Measurements from ENCODE around the gene TNIP2. TPM values are rescaled to one million over a fixed set of nuclear protein-coding genes. Genes with fewer than 3 reads are reported as not detected.

TNIP2 gene
- total RNA-seq, result 98.7 and 99.6 TPM in 2 replicates

GRCh38 chr4:2755821-2756690, at the start of gene TNIP2:
TNIP2 (minus strand) TSS chr4:2756336; CDS start chr4:2756289, 47 bp downstream.
- Mint-ChIP-seq H3K9me3 (no peaks in the 10 kb centered on the region), H3K27ac (peak within 1 kb of the TSS; percentile 81), H3K27me3 (no peaks in the 10 kb centered on the region), H3K4me3 (peak within 1 kb of the TSS; percentile 90), H3K4me1 (peaks cover 31% of the 10 kb centered on the region), H3K36me3 (ENCODE audit: low read depth) (peaks cover 25% of the 10 kb centered on the region)
- DNase-seq, result peak; percentile 93
- intact Hi-C loops (cut with micrococcal nuclease), result loop anchor here (1.0 to 2.0 kb wide), 2 partner anchors 10 to 177 kb away; no protein-coding TSS in a partner anchor

- Mint-ChIP-seq H3K27ac (no peak overlapping the region), H3K9me3 (no peaks in the 10 kb centered on the region), H3K4me3 (no peak overlapping the region), H3K4me1 (peaks cover 22% of the 10 kb centered on the region), H3K36me3 (ENCODE audit: low read depth) (peaks cover 6% of the 10 kb centered on the region), H3K27me3 (no peaks in the 10 kb centered on the region)
- intact Hi-C loops (cut with micrococcal nuclease), result no loop called here
- DNase-seq, result no peak
These were observed 48.9 kb upstream of the TNIP2 start for GRCh38 chr4:2804973-2805501.

- DNase-seq, result no peak
These were observed 48.4 kb upstream of the TNIP2 start for GRCh38 chr4:2804449-2804972.

GRCh38 chr4:2803624-2804448, 47.7 kb upstream of the TNIP2 start:
- H3K4me3 Mint-ChIP-seq, result no peak overlapping the region
- peaks cover 8% of the 10 kb centered on the region for H3K36me3 Mint-ChIP-seq (ENCODE audit: low read depth)
- no peak overlapping the region for H3K27ac Mint-ChIP-seq
- no peak for DNase-seq
- intact Hi-C loops (cut with micrococcal nuclease), result no loop called here
- no peaks in the 10 kb centered on the region for H3K9me3 Mint-ChIP-seq
- no peaks in the 10 kb centered on the region for H3K27me3 Mint-ChIP-seq
- peaks cover 26% of the 10 kb centered on the region for H3K4me1 Mint-ChIP-seq

More at GRCh38 chr4:2804449-2804972, 48.4 kb upstream of the TNIP2 start:
- H3K9me3 Mint-ChIP-seq, result no peaks in the 10 kb centered on the region
- no peak overlapping the region for H3K4me3 Mint-ChIP-seq
- peaks cover 21% of the 10 kb centered on the region for H3K4me1 Mint-ChIP-seq
- H3K36me3 Mint-ChIP-seq (ENCODE audit: low read depth), result peaks cover 6% of the 10 kb centered on the region
- intact Hi-C loops (cut with micrococcal nuclease), result no loop called here
- H3K27ac Mint-ChIP-seq, result no peak overlapping the region
- no peaks in the 10 kb centered on the region for H3K27me3 Mint-ChIP-seq

GRCh38 chr4:2802618-2803531, 46.7 kb upstream of the TNIP2 start:
- H3K9me3 Mint-ChIP-seq, result no peaks in the 10 kb centered on the region
- intact Hi-C loops (cut with micrococcal nuclease), result no loop called here

GRCh38 chr4:2800691-2801596, 44.8 kb upstream of the TNIP2 start:
- DNase-seq, result peak; percentile 67
- no peaks in the 10 kb centered on the region for H3K27me3 Mint-ChIP-seq
- peaks cover 8% of the 10 kb centered on the region for H3K36me3 Mint-ChIP-seq (ENCODE audit: low read depth)
- peak overlapping the region; percentile 73 for H3K27ac Mint-ChIP-seq
- peaks cover 47% of the 10 kb centered on the region for H3K4me1 Mint-ChIP-seq
- intact Hi-C loops (cut with micrococcal nuclease), result loop anchor here (1.0 kb wide), 1 partner anchor 11 kb away; no protein-coding TSS in a partner anchor
- no peaks in the 10 kb centered on the region for H3K9me3 Mint-ChIP-seq
- H3K4me3 Mint-ChIP-seq, result peak overlapping the region; percentile 87

More at GRCh38 chr4:2802618-2803531, 46.7 kb upstream of the TNIP2 start:
- Mint-ChIP-seq H3K4me3 (no peak overlapping the region), H3K4me1 (peaks cover 35% of the 10 kb centered on the region), H3K27me3 (no peaks in the 10 kb centered on the region), H3K27ac (no peak overlapping the region), H3K36me3 (ENCODE audit: low read depth) (peaks cover 8% of the 10 kb centered on the region)
- DNase-seq, result no peak

GRCh38 chr4:2799971-2800690, 44.0 kb upstream of the TNIP2 start:
- Mint-ChIP-seq H3K9me3 (no peaks in the 10 kb centered on the region), H3K36me3 (ENCODE audit: low read depth) (peaks cover 6% of the 10 kb centered on the region), H3K4me1 (peaks cover 48% of the 10 kb centered on the region), H3K27ac (peak overlapping the region; percentile 85), H3K4me3 (peak overlapping the region; percentile 87), H3K27me3 (no peaks in the 10 kb centered on the region)
- intact Hi-C loops (cut with micrococcal nuclease), result loop anchor here (2.0 to 5.0 kb wide), 3 partner anchors 38 to 53 kb away; no protein-coding TSS in a partner anchor
- no peak for DNase-seq

GRCh38 chr4:2799224-2799911, 43.2 kb upstream of the TNIP2 start:
- Mint-ChIP-seq H3K27me3 (no peaks in the 10 kb centered on the region), H3K27ac (peak overlapping the region; percentile 92), H3K9me3 (no peaks in the 10 kb centered on the region), H3K4me1 (peaks cover 54% of the 10 kb centered on the region), H3K36me3 (ENCODE audit: low read depth) (peaks cover 11% of the 10 kb centered on the region), H3K4me3 (peak overlapping the region; percentile 87)
- intact Hi-C loops (cut with micrococcal nuclease), result loop anchor here (2.0 to 5.0 kb wide), 3 partner anchors 37 to 52 kb away; no protein-coding TSS in a partner anchor
- peak; percentile 68 for DNase-seq

GRCh38 chr4:2798399-2799223, 42.5 kb upstream of the TNIP2 start:
- Mint-ChIP-seq H3K36me3 (ENCODE audit: low read depth) (peaks cover 12% of the 10 kb centered on the region), H3K27me3 (no peaks in the 10 kb centered on the region), H3K4me3 (peak overlapping the region; percentile 87), H3K27ac (peak overlapping the region; percentile 92), H3K9me3 (no peaks in the 10 kb centered on the region), H3K4me1 (peaks cover 56% of the 10 kb centered on the region)
- intact Hi-C loops (cut with micrococcal nuclease), result loop anchor here (1.0 to 5.0 kb wide), 4 partner anchors 11 to 51 kb away; no protein-coding TSS in a partner anchor
- DNase-seq, result peak; percentile 87

- peak; percentile 81 for DNase-seq
- intact Hi-C loops (cut with micrococcal nuclease), result loop anchor here (1.0 to 5.0 kb wide), 4 partner anchors 10 to 50 kb away; no protein-coding TSS in a partner anchor
- H3K27me3 Mint-ChIP-seq, result no peaks in the 10 kb centered on the region
- H3K9me3 Mint-ChIP-seq, result no peaks in the 10 kb centered on the region
- peak overlapping the region; percentile 91 for H3K27ac Mint-ChIP-seq
- peak overlapping the region; percentile 87 for H3K4me3 Mint-ChIP-seq
- peaks cover 54% of the 10 kb centered on the region for H3K4me1 Mint-ChIP-seq
- peaks cover 10% of the 10 kb centered on the region for H3K36me3 Mint-ChIP-seq (ENCODE audit: low read depth)
These were observed 41.6 kb upstream of the TNIP2 start for GRCh38 chr4:2797545-2798305.

Measured in activated CD4-positive, alpha-beta T cell treated with anti-CD3 and anti-CD28 coated beads, Interleukin-2, amount 10 ng/mL, durations not matched to agents 24 days and 14 days (primary cell).